ENCODE results near the gene LCMT1. TPM values are rescaled to one million over a fixed set of nuclear protein-coding genes. Genes with fewer than 3 reads are reported as not detected.
"Not testable (repeated sequence)": the region's sequence is repeated elsewhere in the genome, so short reads cannot be mapped to it uniquely, and the experiment has no call there.

The LCMT1 gene
- total RNA-seq, 6 experiments from 2014 or later = 31.7 to 44.1 (median 41.5) TPM

DNA sequence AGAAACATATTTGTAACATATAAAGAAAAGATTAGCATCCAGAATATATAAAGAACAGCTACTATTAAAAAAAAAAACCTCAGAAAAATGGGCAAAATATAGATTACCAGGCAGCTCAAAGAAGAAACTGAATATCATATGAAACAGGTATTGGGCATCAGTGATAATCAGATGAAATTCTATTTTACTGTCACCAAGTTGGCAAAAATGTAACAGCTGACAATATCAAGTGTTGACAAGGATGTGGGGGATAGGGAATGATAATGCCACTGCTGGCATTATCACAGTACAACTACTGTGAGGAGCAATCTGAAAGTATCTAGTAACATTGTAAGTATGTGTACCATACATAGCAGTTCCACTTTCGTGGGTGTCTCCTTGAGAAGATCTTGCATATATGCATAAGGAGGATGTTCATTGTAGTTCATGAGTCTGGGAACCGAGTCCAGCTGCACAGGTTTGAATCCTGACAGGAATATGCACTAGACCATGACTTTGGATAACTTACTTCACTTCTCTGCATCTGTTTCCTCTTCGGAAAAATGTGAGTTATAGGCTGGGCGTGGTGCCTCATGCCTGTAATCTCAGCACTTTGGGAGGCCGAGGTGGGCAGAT, 50.3 kb downstream of the LCMT1 start:
- Mint-ChIP-seq H3K9me3 (no peaks in the 10 kb centered on the region), H3K27me3 (ENCODE audit: insufficient read depth) (no peaks in the 10 kb centered on the region; the same call in 1 of the 2 replicates), H3K36me3 (ENCODE audit: low read depth) (peaks cover 33% of the 10 kb centered on the region), H3K4me3 (no peak overlapping the region), H3K4me1 (ENCODE audit: low read depth) (no peaks in the 10 kb centered on the region), H3K27ac (no peak overlapping the region)
- TF ChIP-seq, protein P1, sequence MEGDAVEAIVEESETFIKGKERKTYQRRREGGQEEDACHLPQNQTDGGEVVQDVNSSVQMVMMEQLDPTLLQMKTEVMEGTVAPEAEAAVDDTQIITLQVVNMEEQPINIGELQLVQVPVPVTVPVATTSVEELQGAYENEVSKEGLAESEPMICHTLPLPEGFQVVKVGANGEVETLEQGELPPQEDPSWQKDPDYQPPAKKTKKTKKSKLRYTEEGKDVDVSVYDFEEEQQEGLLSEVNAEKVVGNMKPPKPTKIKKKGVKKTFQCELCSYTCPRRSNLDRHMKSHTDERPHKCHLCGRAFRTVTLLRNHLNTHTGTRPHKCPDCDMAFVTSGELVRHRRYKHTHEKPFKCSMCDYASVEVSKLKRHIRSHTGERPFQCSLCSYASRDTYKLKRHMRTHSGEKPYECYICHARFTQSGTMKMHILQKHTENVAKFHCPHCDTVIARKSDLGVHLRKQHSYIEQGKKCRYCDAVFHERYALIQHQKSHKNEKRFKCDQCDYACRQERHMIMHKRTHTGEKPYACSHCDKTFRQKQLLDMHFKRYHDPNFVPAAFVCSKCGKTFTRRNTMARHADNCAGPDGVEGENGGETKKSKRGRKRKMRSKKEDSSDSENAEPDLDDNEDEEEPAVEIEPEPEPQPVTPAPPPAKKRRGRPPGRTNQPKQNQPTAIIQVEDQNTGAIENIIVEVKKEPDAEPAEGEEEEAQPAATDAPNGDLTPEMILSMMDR (IDR thresholded peaks at IDR 0.05) = no peak
- DNase-seq = no peak

DNA sequence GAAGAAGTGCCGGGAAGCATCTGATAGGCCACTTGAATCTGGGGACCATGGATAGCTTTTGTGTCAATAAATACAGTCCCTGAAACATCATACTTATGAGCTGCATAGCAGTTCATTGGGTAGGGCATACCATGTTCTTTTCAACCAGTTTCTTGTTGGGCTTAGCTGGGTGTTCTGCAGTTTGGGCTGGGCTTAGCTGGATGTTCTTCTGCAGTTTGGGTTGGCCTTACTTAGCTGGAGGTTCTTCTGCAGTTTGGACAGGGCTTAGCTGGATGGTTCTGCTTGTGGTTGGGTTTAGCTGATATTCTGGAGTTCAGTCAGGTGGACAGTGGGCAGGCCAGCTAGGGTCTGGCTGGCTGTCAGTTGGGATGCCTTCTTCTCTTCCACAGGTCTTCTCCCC, 52.1 kb downstream of the LCMT1 start:
- DNase-seq = no peak
- no peaks in the 10 kb centered on the region; the same call in 1 of the 2 replicates for H3K27me3 Mint-ChIP-seq (ENCODE audit: insufficient read depth)
- peaks cover 32% of the 10 kb centered on the region for H3K36me3 Mint-ChIP-seq (ENCODE audit: low read depth)
- no peaks in the 10 kb centered on the region for H3K4me1 Mint-ChIP-seq (ENCODE audit: low read depth)
- H3K27ac Mint-ChIP-seq = no peak overlapping the region
- TF ChIP-seq, protein P1 (IDR thresholded peaks at IDR 0.05) = no peak
- no peaks in the 10 kb centered on the region for H3K9me3 Mint-ChIP-seq
- H3K4me3 Mint-ChIP-seq = no peak overlapping the region

DNA sequence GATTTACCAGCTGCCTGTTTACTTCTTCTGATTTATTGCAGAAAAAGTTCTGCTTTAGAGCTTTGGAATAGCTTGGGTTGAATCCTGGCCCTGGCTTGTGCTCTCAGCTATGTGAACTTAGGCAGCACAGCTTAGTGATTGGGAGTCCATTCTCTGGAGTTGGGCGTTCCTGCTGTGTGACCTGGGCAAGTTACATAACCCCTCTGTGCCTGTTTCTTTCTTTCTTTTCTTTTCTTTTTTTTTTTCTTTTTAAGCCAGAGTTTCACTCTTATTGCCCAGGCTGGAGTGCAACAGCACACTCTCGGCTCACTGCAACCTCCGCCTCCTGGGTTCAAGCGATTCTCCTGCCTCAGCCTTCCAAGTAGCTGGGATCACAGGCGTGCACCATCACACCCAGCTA, 53.7 kb downstream of the LCMT1 start:
- DNase-seq = no peak
- Mint-ChIP-seq H3K27ac (no peak overlapping the region), H3K27me3 (ENCODE audit: insufficient read depth) (no peaks in the 10 kb centered on the region; the same call in 1 of the 2 replicates), H3K4me3 (no peak overlapping the region), H3K36me3 (ENCODE audit: low read depth) (peaks cover 43% of the 10 kb centered on the region), H3K9me3 (no peaks in the 10 kb centered on the region), H3K4me1 (ENCODE audit: low read depth) (no peaks in the 10 kb centered on the region)
- TF ChIP-seq, protein P1 (IDR thresholded peaks at IDR 0.05) = no peak

DNA sequence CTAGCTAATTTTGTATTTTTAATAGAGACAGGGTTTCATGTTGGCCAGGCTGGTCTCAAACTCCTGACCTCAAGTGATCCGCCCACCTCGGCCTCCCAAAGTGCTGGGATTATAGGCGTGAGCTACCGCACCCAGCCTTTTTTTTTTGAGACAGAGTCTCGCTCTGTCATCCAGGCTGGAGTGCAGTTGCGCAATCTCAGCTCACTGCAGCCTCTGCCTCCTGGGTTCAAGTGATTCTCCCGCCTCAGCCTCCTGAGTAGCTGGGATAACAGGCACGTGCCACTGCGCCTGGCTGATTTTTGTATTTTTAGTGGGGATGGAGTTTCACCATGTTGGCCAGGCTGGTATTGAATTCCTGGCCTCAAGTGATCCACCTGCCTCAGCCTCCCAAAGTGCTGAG, 56.4 kb downstream of the LCMT1 start:
- H3K4me3 Mint-ChIP-seq; H3K27ac Mint-ChIP-seq; H3K9me3 Mint-ChIP-seq; DNase-seq; H3K4me1 Mint-ChIP-seq (ENCODE audit: low read depth); H3K27me3 Mint-ChIP-seq (ENCODE audit: insufficient read depth): not testable (repeated sequence)
- peaks cover 37% of the 10 kb centered on the region for H3K36me3 Mint-ChIP-seq (ENCODE audit: low read depth)

DNA sequence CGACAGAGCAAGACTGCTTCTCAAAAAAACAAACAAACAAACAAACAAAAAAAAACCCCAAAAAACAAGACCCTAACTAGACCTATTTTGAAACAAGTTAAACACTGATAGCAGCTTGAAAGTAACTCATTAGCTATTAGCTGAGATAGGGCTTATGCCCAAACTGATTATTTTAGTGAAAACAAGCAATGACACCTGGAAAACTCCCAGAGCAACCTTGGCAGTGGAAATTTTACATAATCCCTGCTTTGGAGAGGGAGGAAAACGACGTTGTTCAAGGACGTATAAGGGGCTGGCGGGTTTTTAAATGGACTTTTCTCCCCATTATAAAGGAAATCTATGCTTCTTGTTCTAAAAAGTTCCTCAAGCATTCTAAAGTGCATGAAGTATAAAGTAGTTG, 59.8 kb downstream of the LCMT1 start:
- DNase-seq = no peak
- Mint-ChIP-seq H3K4me3 (no peak overlapping the region), H3K36me3 (ENCODE audit: low read depth) (peaks cover 32% of the 10 kb centered on the region), H3K9me3 (no peaks in the 10 kb centered on the region), H3K27ac (no peak overlapping the region), H3K27me3 (ENCODE audit: insufficient read depth) (no peaks in the 10 kb centered on the region), H3K4me1 (ENCODE audit: low read depth) (no peaks in the 10 kb centered on the region)
- TF ChIP-seq, protein P1 (IDR thresholded peaks at IDR 0.05) = no peak

DNA sequence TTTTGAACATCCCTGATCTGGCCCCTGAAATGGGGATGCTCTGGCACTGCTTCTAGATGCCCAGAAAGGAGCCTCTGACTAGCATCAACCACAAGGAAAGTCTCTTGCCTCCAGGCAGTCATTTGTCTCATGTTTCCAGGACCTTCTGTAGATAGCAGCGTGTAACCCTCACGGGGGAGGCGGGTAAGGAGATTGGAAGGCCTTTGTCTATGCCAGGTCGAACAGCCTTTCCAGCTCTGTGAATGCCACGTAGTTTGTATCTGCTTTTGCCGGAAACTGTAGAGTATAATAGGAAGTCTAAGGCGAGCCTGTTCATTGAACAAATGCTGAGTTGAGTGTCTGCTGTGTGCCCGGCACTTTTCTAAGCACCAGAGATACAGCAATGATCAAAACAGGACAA, 61.3 kb downstream of the LCMT1 start:
- TF ChIP-seq, protein P1 (IDR thresholded peaks at IDR 0.05) = no peak
- Mint-ChIP-seq H3K4me3 (no peak overlapping the region), H3K27me3 (ENCODE audit: insufficient read depth) (no peaks in the 10 kb centered on the region), H3K36me3 (ENCODE audit: low read depth) (peaks cover 27% of the 10 kb centered on the region), H3K4me1 (ENCODE audit: low read depth) (no peaks in the 10 kb centered on the region), H3K9me3 (no peaks in the 10 kb centered on the region), H3K27ac (no peak overlapping the region)
- DNase-seq = no peak
